GM11168 (cell line): ENCODE results near the gene SNX9.
"Not testable (repeated sequence)": the region's sequence is repeated elsewhere in the genome, so short reads cannot be mapped to it uniquely, and the experiment has no call there.

Experiments used
- in situ Hi-C: fragments of 300-500 bp; cut with MboI; formaldehyde crosslinking; loops from one replicate; pipeline ENCODE4 v1.12.0; 2022; ENCODE audit warnings: low sequenced_read_pairs; ENCODE audit not compliant: unreplicated experiment

The SNX9 gene

DNA sequence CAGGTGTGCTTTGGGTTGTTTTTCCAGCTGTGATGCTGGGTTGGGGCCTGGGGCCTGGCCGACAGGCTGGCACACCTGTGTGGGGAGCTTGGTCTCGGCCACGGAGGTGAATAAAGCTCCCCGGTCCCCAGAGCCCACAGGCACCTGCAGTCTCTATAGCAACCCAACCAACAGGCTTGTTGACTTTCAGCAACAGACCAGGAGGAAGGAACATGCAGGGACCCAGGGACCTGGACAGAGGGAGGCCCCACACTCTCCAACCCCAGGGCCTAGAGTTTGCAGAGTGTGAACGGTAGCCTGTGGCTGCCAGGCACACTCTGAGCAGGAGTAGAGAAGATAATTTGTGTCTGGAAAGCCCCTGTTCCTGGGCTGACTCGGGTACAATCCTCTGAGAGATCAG is 144.0 kb downstream of the SNX9 start:
- in situ Hi-C loops, result no loop called here

DNA sequence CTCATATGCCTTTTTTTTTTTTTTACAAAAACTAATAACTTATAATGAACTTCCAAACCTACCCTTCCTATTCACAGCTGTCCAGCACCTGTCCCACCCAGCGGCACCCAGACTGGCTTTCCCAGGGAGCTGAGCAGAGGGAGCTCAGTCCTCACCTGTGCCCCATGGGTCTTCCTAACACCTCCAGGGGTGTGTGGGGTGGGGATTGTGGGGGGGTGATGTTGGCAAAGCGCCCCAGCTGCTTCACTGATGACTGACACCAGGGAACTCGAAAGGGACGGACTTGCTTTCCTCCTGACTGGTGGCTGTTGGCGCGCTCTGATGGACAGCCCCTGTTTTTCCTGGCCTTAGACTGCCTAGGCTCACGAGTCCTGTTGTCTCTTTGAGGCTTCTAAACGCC is 144.4 kb downstream of the SNX9 start:
- in situ Hi-C loops, result no loop called here

DNA sequence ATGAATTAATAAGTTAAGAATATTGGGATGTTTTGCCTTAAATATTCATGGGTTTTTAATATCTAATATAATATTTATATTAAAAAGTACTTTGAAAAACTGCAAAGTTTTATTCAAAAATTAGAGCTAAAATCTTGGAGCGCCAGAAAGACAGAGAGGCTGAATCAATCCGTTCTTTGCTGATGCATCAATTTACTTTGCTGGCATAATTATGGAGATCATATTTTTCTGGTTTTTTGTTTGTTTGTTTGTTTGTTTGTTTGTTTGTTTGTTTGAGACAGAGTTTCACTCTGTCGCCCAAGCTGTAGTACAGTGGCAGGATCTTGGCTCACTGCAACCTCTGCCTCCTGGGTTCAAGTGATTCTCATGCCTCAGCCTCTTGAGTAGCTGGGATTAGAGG is 149.1 kb downstream of the SNX9 start:
- in situ Hi-C loops, result not testable (repeated sequence)

DNA sequence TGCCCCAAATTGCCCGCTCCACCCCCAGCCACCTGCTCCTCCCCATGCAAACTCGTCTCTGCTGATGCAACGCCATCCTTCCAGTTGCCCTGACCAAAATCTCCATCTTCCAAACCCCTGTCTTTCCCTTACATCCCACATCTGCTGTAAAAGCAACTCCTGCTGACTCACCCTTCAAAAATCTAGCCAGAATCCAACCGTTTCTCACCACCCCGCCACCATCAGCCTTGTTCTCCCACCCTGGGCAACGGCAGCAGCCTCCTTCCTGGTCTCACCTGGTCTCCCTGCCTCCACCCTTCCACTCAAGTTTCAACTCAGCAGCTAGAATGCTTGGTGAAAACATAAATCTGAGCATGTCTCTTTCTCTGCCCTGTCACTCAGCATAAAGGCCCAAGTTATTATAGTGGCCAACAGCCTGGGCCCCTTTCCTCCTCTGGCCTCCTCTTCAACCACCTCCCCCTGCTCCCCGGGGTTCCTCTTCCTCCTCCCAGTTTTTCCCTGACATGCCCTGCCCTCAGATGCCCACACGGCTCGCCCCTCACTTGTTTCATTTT is 151.4 kb downstream of the SNX9 start:
- in situ Hi-C loops, result no loop called here

DNA sequence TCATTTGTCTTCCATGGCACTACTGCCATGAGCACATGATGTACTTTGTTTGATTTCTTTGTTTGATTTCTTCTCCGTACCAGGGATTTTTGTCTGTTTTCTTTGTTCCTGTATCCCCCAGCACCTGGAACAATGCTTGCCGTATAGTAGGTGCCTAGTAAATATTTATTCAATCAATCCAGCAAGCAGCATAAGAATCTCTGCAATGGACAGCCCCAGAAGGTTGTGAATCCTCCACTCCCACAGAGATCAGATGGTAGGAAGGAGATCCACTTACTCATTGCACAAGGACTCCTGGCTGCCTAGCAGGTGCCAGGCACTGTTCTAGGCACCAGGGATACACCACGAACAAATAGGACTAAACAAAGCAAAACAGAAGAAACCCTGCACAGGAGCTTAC is 151.9 kb downstream of the SNX9 start:
- in situ Hi-C loops, result no loop called here

DNA sequence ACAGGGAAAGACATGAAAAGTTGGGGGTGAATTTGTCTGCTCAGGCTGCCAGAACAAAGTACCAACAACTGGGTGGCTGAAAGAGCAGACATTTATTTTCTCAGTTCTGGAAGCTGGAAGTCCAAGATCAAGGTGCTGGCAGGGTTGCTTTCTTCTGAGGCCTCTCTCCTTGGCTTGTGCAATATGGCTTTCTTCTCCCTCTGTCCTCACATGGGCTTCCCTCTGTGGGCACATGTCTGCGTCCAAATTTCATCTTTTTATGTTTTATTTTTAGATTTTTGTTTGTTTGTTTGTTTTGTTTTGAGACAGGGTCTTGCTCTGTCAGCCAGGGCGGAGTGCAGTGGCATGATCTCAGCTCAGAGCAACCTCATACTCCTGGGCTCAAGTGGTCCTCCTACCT is 152.4 kb downstream of the SNX9 start:
- in situ Hi-C loops, result no loop called here

DNA sequence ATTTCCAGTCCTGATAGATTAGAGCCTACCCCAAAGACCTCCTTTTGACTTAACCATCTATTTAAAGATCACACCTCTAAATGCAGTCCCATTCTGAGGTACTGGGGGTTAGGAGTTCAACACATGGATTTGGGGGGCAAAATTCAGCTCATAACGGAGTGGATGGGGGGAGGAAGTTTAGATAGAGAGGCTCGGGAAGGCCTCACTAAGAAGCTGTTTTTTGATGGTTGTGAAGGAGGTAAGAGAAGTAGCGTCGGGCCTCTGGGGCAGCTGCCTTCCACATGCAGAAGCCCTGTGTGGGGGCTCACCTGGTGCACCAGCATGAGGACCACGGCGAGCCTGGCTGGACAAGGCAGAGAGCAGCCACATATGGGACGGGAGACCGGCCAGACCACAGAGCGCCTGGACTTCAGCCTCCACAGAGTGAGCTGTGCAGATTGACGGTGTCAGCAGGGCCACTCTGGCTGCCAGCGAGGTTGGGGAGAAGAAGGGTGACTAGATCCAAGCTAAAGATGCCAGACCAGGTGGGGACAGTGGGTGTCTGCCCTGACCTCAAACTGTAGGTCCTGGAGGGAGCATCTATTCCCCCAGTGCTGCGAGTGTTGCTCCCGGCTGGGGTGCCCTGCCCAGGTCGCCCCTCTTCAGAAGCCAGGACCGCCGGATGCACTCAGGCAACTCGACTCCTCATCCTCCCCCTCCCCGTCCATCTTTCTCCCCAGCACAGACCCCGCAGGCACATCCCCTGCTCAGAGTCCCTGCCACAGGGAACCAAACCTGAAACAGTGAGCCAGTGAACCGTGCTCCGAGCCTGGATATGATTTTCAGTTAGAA is 153.5 kb downstream of the SNX9 start:
- in situ Hi-C loops, result no loop called here

DNA sequence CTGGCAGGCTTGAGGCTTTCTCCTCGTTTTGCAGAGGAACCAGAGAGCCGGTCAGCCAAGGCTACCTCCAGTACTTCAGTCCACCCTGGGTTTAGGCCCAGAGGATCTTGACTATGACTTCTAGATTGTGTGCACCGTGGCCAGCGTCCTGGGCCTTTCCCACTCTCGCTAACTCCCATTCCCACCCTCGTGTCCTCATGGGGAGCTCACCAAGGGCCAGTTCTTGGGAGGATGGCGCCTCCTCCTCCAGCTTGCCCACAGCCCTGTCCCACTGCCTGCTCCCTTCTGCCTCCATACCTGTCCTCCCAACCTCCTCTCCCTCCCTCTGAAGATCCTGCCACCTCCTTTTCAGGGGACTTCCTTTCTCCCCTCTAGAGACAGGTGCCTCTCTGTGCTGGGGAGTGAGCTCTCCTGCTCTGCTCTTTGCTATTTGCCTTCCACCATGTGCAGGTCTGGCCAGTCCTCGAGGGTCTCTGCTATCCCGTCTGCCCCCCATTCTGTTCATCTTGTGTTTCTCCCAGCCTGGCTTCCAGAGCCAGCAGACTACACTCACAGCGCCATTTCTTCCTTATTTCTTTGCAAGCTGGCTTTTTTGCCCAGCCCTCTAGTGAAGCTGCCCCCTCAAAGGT is 154.2 kb downstream of the SNX9 start:
- in situ Hi-C loops, result no loop called here

DNA sequence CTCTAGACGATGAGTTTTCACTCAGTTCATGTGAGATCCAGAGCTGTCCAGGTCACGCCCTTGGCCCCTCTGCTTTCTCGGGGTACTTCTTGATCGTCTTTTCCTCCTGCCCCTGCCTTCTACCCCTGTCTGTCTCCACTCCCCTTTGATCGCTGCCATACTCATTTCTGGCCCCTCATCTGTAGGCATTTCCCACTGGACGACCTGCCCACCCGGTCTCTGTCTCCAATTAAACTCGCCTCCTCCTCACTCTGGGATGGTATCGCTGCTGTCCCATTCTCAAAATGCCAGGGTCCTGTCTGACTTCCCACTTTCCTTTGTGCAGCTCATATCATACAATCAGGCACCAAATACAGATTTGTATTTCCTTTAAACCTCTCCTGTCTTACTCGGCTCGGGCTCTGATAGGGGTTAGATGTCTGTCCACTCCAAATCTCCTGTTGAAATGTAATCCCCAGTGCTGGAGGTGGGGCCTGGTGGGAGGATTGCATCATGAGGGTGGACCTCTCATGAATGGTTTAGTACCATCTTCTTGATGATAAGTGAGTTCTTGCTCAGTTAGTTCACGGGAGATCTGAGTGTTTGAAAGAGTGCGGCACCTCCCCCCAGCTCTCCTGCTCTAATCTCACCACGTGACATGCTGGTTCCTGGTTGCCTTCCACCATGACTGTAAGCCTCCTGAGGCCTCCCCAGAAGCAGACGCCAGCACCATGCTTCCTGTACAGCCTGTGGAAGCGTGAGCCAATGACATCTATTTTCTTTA is 155.2 kb downstream of the SNX9 start:
- in situ Hi-C loops, result no loop called here

DNA sequence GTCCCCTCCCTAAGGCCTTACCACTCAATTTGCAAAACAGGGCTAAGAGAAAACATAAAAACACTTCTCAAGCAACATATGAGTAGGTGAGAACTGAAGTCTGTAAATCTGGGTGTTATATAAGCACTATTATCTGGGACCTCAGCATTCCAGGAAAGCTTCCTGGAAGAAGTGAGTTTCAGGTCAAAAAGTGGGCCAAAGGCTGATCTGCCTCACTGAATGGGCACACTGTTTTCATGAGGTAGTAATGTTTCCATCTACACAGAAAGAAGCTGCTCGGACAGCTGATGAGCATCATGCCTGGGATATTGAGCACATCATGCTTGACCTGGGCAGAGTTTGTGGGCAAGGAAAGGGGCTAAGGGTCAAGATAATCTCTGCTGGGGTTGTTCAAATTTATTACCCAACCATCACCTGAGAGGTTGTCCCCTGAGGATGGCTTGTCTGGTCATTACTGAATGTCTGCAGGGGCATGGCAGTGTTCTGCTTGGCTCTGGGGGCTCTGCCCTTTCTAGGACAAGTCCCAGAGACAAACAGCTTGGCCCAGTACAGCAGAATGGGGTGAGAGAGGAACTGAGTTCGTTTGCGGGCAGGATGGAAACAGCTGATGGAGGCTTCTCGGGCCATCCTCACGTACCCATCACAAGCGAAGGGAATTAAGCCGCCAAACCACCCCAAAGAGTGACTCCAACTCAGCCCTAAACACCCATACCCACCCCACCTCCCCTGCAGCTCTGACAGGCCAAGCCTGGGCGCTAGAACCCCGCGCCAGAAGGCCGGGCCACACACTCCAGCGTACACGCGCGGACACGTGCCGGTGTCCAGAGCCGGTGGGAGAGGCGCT is 157.5 kb downstream of the SNX9 start:
- in situ Hi-C loops, result no loop called here

DNA sequence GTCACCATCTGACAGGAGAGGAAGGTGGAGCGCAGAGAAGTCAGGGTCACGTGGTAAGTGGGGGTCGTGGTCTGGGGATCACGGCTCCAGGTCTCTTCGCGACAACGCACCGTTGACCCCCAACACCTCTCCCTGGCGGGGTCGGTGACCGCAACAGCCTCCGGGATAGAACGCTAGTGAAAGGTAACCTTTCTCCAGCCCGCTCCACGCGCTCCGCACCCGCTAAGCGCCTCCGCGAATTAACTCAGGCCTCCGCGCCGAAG is 158.0 kb downstream of the SNX9 start:
- in situ Hi-C loops, result no loop called here

DNA sequence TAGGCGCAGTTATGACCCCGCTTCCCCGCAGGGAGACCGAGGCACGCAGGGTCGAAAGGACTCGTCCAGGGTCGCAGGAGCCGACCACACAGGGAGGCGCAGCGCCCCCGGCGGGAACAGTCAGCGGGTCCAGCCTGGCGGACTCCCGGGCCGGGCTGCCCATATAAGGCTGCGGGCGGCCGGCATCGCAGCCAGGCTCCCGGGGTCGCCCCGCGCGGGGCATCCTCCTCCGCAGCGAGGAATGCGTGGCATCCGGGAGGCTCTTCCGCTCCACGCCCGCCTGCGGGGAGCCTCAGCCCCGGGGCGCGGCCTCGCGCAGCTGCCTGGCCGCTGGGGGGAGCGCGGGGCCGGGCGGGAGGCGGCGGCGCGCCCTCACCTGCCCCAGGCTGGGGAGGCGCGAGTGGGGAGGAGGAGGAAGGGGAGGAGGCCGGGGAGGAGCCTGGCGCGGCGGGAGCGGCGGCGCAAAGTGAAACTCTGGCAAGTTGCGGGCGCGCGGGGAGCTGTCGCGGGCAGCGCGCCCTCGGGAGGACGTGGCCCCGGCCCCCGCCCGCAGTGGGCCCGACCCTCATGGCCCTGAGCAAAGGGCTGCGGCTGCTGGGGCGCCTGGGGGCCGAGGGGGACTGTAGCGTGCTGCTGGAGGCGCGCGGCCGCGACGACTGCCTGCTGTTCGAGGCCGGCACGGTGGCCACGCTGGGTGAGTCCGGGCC is 158.5 kb downstream of the SNX9 start, which contains the start of gene SYNJ2:
Gene SYNJ2 (plus strand): TSS at position 469 of the 707 bp plus-strand sequence. CDS start 99 bp downstream, at position 568.
- in situ Hi-C loops, result no loop called here

DNA sequence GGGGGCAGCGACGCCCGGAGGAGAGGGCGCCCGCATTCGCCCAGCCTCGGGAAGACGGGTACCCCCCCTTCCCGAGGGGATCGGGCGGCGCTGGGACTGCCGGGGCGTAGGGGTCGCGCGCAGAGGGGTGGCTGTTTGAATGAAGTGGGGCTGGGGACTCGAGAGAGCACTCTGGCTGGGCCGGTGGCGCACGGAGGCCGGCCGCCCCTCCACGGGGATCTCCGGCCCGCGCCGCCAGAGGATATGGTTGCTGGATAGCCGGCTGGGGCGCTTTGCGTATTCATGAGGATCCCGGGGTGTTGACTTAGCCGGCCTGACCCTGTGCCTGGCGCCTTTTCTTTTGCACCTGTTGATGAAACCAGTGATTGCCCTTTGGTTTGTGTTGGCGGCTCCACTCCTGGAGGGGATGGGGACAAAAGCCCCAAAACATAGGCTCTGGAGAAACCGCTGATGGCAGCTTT is 159.1 kb downstream of the SNX9 start:
- in situ Hi-C loops, result no loop called here

DNA sequence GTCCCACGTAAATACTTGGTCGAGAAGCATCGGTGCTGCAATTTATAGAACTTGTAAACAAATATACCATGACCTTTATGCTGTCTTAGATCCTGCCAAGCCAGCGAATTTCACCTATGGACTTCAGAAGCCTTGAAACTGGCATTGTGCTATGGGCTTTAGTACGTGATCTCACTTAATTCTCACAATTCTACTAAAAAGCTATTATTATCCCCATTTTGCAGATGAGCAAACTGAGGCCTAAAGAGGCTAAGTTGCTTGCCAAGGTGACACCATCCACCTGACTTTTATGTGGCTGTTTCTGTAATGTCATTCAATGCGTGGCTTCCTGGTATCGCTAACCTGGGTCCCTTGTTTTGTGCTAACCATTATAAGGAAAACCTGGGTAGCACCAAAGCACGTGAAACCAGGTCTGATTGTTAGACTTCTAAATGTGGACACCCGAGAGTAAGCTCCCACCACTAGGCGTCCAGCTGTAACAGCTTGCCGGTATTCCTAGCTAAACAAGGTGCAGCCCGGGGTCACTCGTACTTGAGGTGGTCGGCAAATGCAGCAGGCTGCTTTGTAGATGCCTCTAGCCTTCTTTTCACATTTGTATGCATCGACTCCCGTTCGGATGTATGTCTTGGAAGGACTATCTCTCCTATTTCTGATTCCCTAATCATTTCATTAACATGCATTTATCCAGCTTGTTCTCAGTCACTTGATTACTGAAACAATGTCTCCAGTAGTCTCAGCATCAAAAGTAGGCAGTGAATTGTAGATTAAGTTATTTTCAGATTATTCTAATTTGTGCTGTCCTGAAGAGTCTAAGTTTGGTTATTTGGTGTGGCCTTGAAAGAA is 159.7 kb downstream of the SNX9 start:
- in situ Hi-C loops, result no loop called here

DNA sequence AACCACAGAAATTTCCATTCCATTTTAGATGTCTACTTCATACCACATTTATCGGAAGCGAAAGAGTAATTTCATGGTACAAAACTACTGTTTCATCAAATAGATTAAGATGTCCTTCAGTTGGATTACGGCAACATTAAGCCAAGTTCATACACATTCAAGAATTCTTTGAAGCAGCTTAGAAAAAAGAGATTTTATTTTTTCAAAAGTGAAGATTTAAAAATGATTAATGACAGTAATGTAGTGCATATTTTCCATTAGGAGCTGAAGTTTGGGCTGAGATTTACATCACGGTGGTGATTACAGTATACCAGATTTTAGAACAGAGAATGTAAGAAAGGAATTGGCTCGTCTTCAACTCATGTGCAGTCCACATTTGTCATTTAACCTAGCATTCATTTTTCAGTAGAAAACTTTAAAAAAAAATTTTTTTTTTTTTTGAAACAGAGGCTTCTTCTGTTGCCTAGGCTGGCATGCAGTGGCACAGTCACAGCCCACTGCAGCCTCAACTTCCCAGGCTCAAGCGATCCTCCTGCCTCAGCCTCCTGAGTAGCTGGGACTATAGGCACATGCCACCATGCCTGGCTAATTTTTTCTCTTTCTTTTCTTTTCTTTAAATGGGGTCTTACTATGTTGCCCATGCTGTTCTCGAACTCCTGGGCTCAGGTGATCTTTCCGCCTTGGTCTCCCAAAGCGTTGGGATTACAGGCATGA is 160.5 kb downstream of the SNX9 start:
- in situ Hi-C loops, result no loop called here

DNA sequence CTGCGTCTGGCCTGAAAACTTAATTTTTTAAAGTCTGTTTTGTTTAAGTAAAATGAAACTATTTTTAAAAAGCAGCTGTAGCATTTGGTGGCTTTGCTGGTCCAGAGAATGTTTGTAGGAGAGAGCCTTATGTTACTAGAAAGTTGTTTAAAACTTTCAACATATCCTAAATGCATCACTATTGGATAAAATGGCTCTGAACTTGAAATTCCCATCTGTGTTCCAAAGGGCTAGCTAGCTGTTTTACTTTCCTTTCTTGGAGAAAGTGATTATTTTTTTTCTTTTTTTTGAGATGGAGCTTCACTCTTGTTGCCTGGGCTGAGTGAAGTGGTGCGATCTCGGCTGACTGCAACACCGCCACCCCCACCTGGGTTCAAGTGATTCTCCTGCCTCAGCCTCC is 161.1 kb downstream of the SNX9 start:
- in situ Hi-C loops, result no loop called here

DNA sequence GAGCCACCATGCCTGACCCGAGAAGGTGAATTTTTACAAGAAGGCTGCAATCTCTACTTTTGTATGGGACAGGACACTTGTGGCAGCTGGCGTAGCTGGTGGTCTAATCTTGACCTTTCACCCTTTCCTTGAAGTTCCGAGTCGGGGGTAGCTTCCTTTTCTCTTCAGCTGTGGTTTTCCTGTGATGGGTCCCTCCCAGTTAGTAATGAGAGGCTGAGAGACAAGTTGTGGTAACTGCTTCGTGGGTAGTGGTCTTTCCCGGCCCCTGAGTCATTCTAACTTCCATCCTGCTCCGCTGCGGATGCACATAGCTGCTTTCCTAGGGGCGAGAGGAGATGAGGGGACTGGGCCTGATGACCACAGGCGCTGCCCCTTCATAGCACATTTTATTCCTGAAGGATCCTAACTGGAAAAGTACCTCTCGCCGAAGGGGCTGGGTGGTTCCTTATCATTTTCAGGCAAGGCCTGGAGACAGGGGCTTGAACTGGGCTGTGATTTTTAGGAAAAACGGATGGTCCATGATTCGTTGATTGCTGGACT is 161.7 kb downstream of the SNX9 start:
- in situ Hi-C loops, result no loop called here
